ENCODE data around the gene PHLPP1.

Gene PHLPP1

DNA sequence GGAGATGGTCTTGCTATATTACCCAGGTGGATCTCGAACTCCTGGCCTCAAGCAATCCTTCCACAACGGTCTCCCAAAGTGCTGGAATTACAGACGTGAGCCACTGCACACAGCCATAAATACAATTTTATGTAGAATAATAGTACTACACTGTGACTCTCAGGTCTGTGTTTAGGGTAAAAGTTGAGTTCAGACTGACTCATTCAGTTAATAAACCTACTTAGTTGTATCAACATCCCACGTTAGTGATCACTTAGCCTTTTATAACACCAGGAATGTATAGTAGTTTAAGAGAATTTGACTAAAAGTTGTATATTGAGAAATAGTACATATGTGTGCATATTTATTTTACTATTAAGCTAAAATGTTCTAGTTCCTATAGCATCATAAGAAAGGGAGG lies 237.5 kb downstream of the PHLPP1 start:
- no peak for DNase-seq

GRCh38 chr18:62953663-62954062 lies 238.3 kb downstream of the PHLPP1 start:
- no peak for DNase-seq

GRCh38 chr18:62954366-62954765 lies 239.0 kb downstream of the PHLPP1 start:
- no peak for DNase-seq

- DNase-seq = peak; percentile 9
These were observed 242.6 kb downstream of the PHLPP1 start for GRCh38 chr18:62957885-62958472.

DNA sequence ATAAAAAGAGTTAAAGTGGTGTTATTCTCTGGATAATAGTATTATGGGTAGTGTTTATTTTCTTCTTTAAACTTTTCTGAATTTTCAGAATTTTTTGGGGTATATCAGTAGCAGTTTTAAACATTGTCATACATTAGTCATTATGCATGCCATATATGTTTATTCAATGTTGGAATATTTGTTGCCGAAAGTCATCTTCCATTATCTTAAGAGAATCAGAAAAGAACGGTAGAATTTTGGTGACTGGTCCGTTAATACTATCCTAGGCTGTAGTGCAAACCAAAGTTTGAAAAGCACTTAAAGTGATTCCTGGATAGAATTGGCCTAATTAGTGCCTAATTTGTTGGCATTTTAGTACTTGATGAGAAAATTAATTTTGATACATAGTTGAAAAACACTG lies 244.1 kb downstream of the PHLPP1 start:
- no peak for DNase-seq

GRCh38 chr18:62963507-62963906 lies 248.2 kb downstream of the PHLPP1 start:
- DNase-seq = no peak

- DNase-seq = no peak
These were observed 249.1 kb downstream of the PHLPP1 start for GRCh38 chr18:62964432-62964831.

DNA sequence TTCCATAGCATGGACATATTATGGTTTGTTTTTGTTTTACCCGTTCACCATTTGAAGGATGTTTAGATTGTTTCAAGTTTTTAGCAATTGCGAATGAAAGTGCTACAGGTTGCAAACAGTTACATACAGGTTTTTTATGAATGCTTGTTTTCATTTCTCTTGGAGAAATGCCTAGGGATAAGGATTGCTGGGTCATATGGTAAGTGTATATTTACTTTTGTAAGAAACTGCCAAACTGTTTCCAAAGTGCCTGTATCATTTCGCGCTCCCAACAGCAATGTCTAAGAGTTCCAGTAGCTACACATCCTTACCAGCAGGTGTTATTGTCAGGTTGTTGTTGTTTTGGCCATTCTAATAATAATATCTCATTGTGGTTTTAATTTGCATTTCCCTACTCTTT lies 251.7 kb downstream of the PHLPP1 start:
- DNase-seq = no peak

DNA sequence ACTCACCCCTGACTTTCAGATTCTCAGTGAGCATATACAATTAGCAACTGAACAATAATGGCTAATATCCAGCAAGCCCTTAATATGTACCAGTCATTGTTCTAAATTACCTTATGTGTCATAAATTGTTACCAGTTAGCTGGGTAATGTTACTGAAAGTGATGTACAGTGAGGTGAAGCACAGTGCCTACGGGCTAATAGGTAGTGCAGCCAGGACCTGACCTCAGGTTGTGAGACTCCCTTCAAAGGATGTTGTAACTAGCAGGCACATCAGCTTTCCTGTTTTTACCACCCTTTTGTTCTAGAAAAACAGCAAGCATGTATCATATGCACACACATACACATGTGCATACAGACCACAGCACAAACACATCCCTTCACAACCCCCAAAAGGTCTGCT lies 258.3 kb downstream of the PHLPP1 start:
- DNase-seq = no peak

DNA sequence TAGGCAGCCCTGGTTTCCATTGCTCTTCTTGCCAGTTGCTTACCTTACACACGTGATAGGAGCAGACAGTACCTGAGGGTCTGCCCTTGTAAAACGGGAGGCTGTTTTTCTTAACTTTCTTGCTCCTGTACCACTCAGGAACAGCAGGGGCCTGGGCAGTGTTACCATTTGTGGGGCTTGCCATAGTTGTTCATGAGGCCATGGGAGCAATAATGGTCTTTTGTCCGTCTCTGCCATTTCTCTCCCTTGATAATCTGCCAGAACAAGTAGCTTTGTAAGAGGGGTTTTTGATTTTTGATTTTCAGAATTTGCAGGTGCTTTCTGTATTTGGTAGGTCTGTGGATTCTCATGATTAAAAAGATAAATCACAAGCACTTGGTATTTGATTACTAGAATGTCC lies 259.0 kb downstream of the PHLPP1 start:
- DNase-seq = no peak

GRCh38 chr18:62974928-62975675 lies 259.8 kb downstream of the PHLPP1 start:
- DNase-seq = no peak

DNA sequence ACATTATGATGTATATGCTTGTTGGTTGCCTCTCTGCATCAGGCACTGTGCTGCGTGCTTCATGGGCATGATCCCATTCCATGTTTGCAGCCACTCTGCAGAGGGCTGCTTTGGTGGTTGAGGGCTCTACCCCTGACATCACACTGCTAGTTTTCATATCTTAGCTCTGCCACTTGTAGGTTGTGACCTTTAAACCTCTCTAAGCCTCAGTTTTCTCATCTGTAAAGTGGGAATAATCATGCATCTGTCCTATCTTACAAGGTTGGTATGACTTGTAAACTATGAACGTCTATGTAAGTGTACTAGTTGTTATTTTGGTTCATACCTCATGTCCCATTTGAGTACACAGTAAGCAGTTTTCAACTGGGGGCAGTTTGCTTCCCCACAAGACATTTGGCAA lies 260.4 kb downstream of the PHLPP1 start:
- DNase-seq = no peak

GRCh38 chr18:62976227-62976626 lies 260.9 kb downstream of the PHLPP1 start:
- DNase-seq = no peak

GRCh38 chr18:62977512-62977911 lies 262.2 kb downstream of the PHLPP1 start:
- DNase-seq = no peak

GRCh38 chr18:62978251-62979049 lies 263.1 kb downstream of the PHLPP1 start:
- DNase-seq = no peak

DNA sequence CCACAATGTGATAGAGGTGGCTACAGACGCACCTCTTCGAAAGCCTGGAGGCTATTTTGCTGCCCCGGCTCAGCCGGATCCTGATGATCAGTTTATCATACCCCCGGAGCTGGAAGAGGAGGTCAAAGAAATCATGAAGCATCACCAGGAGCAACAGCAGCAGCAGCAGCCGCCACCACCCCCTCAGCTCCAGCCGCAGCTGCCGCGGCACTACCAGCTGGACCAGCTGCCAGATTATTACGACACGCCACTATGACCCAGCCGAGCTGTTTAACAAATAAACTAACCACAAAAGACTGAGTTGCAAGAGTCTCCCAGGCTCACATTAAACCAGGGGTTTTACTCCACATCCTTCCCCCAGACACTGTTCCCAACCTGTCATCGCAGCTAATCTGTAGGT lies 263.8 kb downstream of the PHLPP1 start:
- DNase-seq = no peak

DNA sequence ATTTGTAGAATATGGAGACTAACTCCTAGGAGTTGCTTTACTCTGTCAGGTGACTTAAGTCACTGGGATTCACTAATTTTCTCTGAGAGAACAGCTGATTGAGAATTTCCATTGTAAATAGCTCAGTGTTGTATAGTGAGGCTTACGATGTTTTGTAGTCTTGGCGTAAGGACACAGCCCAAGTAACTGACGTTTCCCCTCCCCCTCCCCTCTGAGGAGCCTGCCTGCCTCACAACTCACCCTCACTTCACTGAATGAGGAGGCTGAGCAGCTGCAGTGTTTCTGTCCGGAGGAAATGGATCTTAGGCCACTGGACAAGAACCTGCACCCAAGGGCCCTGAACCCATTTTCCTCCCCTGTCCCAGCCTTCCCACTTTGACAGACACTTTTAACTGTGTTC lies 264.6 kb downstream of the PHLPP1 start:
- DNase-seq = no peak

DNA sequence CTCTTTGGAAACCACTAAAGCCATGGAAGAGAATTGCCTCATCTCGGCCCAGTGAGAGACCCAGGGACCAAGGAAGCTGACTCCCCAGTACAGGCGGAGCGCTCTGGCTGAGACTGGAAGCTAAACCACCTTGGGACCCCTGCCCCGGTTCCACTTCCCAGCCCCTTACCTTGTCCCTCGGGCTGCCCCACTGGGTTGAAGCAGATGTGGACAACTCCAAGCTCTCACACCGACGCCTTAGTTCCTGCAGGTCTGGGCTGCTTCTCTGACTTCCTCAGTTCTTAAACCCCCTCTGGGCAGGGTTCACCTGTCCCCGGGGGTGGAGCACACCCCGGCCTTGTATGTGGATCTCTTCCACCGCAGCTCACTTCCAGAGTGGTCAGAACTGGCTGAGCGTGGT lies 266.2 kb downstream of the PHLPP1 start:
- DNase-seq = no peak

GRCh38 chr18:62982600-62983251 lies 267.4 kb downstream of the PHLPP1 start:
- DNase-seq = peak; percentile 27

DNA sequence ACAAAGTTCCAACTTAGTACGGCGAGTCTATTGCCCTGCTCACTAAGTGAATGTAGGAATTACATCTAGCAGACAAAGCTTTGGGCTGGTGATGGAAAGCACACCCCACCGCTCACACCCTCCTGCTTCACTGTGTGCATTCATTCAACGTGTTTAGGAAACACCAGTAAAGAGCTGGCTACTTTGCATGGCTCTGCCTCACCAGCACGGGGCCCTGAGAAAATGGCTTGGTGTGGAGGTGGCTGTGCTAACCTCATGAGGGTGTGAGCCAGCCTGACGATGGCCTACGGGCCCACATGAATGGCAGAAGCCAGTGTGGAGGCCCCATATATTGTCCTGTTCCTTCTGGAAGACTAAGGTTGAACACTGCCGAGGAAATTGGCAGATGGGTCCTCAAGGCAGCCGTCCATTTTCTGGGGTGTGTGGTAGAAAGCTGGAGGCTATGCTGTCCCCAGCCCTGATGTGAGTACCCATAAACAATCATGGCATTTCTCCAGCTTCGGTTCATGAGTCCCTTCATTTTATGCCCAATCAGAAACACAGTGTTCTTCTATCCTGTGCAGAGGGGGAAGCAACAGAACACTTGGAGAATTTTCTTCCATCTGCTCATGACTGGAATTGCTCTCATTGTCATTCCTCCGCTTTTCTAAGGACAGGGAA lies 269.4 kb downstream of the PHLPP1 start:
- no peak for DNase-seq

GRCh38 chr18:62986490-62986889 lies 271.1 kb downstream of the PHLPP1 start:
- no peak for DNase-seq

DNA sequence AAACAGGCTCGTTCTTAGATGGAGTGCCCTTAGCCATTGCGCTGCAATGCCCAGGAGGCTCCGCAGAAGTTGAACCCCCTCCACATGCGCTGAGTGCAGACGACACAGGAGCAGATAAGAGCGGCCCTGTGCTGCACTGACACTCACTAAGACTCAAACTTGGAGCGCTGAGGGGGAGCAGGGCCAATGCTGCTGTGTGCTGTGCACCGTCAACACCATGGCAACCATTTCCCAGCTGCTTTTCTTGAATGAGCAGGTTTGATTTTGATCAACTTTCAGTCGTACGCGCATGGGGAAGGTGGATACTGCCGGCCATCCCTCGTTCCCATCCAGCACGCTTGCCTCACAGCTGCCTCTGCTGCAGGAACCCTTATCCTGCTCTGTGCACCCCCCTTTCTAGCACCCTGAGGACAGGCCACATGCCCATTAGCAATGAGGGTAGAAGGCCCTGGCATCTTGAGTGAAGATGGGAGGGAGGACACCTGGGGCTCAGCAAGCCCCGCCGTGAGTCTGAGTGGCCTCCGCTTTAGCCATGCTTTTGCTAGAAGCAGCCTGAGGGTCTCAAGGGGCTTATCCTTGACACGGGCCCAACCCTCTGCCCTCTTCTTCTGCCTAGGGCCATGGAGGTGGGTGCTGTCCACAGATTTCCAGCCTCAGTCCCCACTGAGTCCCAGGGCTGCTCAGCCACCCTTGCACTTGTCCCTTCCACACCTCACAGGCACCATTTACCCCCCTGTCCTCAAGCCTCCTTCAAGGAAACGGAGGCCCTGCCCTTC lies 271.9 kb downstream of the PHLPP1 start:
- DNase-seq = no peak
